Measurements from ENCODE around the gene PAPOLA. TPM values are rescaled to one million over a fixed set of nuclear protein-coding genes. Genes with fewer than 3 reads are reported as not detected.

PAPOLA gene
- total RNA-seq, 1 experiment from 2014 or later = 223 TPM

- no peak for DNase-seq (ENCODE audit: low read depth, low spot score)
- no peaks in the 10 kb centered on the region for H3K36me3 ChIP-seq (ENCODE audit: control insufficient read depth in 1 of 2, insufficient read depth in 2 of 2, low read length in 2 of 2)
- no peak for TF ChIP-seq EZH2phosphoT487 (IDR thresholded peaks at IDR 0.05; ENCODE audit: borderline replicate concordance)
- no peak for TF ChIP-seq TCF7L2 (IDR thresholded peaks at IDR 0.05; ENCODE audit: borderline replicate concordance, extremely low read depth, insufficient read depth, insufficient read length)
- no peak for TF ChIP-seq EZH2 (IDR thresholded peaks at IDR 0.05)
Measured at GRCh38 chr14:96574633-96575632, 72.8 kb downstream of the PAPOLA start.

GRCh38 chr14:96576359-96576758 lies 74.2 kb downstream of the PAPOLA start:
- Histone ChIP-seq H3K9me2 (ENCODE audit: insufficient read depth) (no peaks in the 10 kb centered on the region), H2AFZ (ENCODE audit: low read depth, low read length, poor library complexity, severe bottlenecking) (no peak overlapping the region), H3K27me3 (ENCODE audit: insufficient read depth, low read length) (no peaks in the 10 kb centered on the region), H3K4me1 (ENCODE audit: control insufficient read depth in 1 of 2, insufficient read depth in 2 of 2, low read length in 2 of 2) (no peaks in the 10 kb centered on the region), H3K9ac (ENCODE audit: low read length) (no peak overlapping the region), H3K9me3 (ENCODE audit: control insufficient read depth in 1 of 2, insufficient read depth in 1 of 2, low read depth in 1 of 2, low read length in 2 of 2) (no peaks in the 10 kb centered on the region), H3K79me2 (ENCODE audit: insufficient read depth, low read length) (no peaks in the 10 kb centered on the region), H3K4me3 (replicated peaks in 1 of 2; ENCODE audit: low read depth in 1 of 2, low read length in 2 of 2) (no peak overlapping the region), H3K4me2 (ENCODE audit: low read length) (no peak overlapping the region), H3K36me3 (ENCODE audit: control insufficient read depth in 1 of 2, insufficient read depth in 2 of 2, low read length in 2 of 2) (no peaks in the 10 kb centered on the region), H3K27ac (ENCODE audit: low read depth, low read length) (no peak overlapping the region), H4K20me1 (ENCODE audit: insufficient read depth) (no peaks in the 10 kb centered on the region)
- ATAC-seq = no peak
- CTCF ChIA-PET = no interaction called here
- RAD21 ChIA-PET (ENCODE audit: low non-redundant PET in 1 of 2, low total read pairs in 2 of 2, uncharacterized antibody in 2 of 2, unreplicated experiment in 2 of 2) = no interaction called here
- intact Hi-C loops (cut with micrococcal nuclease) = no loop called here
- no peak for DNase-seq (ENCODE audit: low read depth, low spot score)
- BruUV-seq (replicated peaks) = no TSS peak
- POLR2A ChIA-PET = no interaction called here
- TF ChIP-seq EZH2phosphoT487 (IDR thresholded peaks at IDR 0.05; ENCODE audit: borderline replicate concordance) = no peak
- no peak for TF ChIP-seq SIN3A (IDR thresholded peaks at IDR 0.05; ENCODE audit: low read depth)
- TF ChIP-seq CBX3 (IDR thresholded peaks at IDR 0.05; ENCODE audit: low read depth) = no peak
- no peak for TF ChIP-seq CEBPB (IDR thresholded peaks at IDR 0.05; ENCODE audit: low read depth)
- no peak for TF ChIP-seq ZFX (IDR thresholded peaks at IDR 0.05)
- TF ChIP-seq POLR2A (IDR thresholded peaks at IDR 0.05; ENCODE audit: borderline replicate concordance, extremely low read depth, insufficient read depth, insufficient read length) = no peak
- TF ChIP-seq RAD21 (IDR thresholded peaks at IDR 0.05; ENCODE audit: low read depth) = no peak
- TF ChIP-seq YY1 (IDR thresholded peaks at IDR 0.05; ENCODE audit: extremely low read depth, insufficient replicate concordance, low read depth, low read length) = no peak
- no peak for TF ChIP-seq TCF7L2 (IDR thresholded peaks at IDR 0.05; ENCODE audit: borderline replicate concordance, extremely low read depth, insufficient read depth, insufficient read length)
- no peak for TF ChIP-seq REST (IDR thresholded peaks at IDR 0.05; ENCODE audit: low read depth)
- TF ChIP-seq ELF1 (IDR thresholded peaks at IDR 0.05; ENCODE audit: borderline replicate concordance, low read depth) = no peak
- no peak for TF ChIP-seq ATF3 (IDR thresholded peaks at IDR 0.05)
- no peak for TF ChIP-seq EZH2 (IDR thresholded peaks at IDR 0.05)
- TF ChIP-seq SRF (IDR thresholded peaks at IDR 0.05; ENCODE audit: low read depth) = no peak

More at GRCh38 chr14:96574633-96575632, 72.8 kb downstream of the PAPOLA start:
- Histone ChIP-seq H3K79me2 (ENCODE audit: insufficient read depth, low read length) (no peaks in the 10 kb centered on the region), H3K27ac (ENCODE audit: low read depth, low read length) (no peak overlapping the region), H3K4me3 (replicated peaks in 1 of 2; ENCODE audit: low read depth in 1 of 2, low read length in 2 of 2) (no peak overlapping the region), H4K20me1 (ENCODE audit: insufficient read depth) (no peaks in the 10 kb centered on the region), H3K4me1 (ENCODE audit: control insufficient read depth in 1 of 2, insufficient read depth in 2 of 2, low read length in 2 of 2) (no peaks in the 10 kb centered on the region), H2AFZ (ENCODE audit: low read depth, low read length, poor library complexity, severe bottlenecking) (no peak overlapping the region), H3K9me3 (ENCODE audit: control insufficient read depth in 1 of 2, insufficient read depth in 1 of 2, low read depth in 1 of 2, low read length in 2 of 2) (no peaks in the 10 kb centered on the region), H3K27me3 (ENCODE audit: insufficient read depth, low read length) (no peaks in the 10 kb centered on the region), H3K9me2 (ENCODE audit: insufficient read depth) (no peaks in the 10 kb centered on the region), H3K4me2 (ENCODE audit: low read length) (no peak overlapping the region), H3K9ac (ENCODE audit: low read length) (no peak overlapping the region)
- POLR2A ChIA-PET = no interaction called here
- intact Hi-C loops (cut with micrococcal nuclease) = no loop called here
- CTCF ChIA-PET = no interaction called here
- no TSS peak for BruUV-seq (replicated peaks)
- RAD21 ChIA-PET (ENCODE audit: low non-redundant PET in 1 of 2, low total read pairs in 2 of 2, uncharacterized antibody in 2 of 2, unreplicated experiment in 2 of 2) = no interaction called here
- ATAC-seq = no peak

All from HCT116 (cell line).